ENCODE data around the gene ADCY9. TPM values are rescaled to one million over a fixed set of nuclear protein-coding genes. Genes with fewer than 3 reads are reported as not detected.

Gene ADCY9
- total RNA-seq, 2 donors from 2014 or later, result 7.2 to 58.3 TPM

DNA sequence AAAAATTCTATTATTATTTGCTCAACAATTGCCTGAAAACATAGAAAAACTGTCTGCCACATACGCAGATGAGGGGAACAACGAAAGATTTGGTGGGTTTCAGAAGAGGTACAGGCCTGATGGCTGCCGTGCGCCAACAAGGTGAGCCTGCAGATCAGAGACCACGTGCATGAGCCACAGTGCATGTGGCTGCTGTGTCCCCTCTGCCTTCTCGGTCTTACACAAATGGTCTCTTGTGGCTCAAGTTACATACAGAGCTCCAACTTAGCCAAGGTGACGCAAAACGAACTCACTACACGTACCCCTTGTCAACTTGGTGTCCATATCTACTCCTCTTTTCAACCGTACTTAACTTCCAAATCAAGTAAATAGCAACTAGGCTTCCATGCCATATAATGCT lies 82.3 kb downstream of the ADCY9 start:
- no peaks in the 10 kb centered on the region for H3K9me3 ChIP-seq
- peaks cover 2% of the 10 kb centered on the region for H3K27me3 ChIP-seq (replicated peaks; ENCODE audit: insufficient read depth)
- no peak for TF ChIP-seq POLR2AphosphoS5 (IDR thresholded peaks at IDR 0.05)
- TF ChIP-seq, protein P1, sequence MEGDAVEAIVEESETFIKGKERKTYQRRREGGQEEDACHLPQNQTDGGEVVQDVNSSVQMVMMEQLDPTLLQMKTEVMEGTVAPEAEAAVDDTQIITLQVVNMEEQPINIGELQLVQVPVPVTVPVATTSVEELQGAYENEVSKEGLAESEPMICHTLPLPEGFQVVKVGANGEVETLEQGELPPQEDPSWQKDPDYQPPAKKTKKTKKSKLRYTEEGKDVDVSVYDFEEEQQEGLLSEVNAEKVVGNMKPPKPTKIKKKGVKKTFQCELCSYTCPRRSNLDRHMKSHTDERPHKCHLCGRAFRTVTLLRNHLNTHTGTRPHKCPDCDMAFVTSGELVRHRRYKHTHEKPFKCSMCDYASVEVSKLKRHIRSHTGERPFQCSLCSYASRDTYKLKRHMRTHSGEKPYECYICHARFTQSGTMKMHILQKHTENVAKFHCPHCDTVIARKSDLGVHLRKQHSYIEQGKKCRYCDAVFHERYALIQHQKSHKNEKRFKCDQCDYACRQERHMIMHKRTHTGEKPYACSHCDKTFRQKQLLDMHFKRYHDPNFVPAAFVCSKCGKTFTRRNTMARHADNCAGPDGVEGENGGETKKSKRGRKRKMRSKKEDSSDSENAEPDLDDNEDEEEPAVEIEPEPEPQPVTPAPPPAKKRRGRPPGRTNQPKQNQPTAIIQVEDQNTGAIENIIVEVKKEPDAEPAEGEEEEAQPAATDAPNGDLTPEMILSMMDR (IDR thresholded peaks at IDR 0.05), result no peak
- TF ChIP-seq POLR2A (IDR thresholded peaks at IDR 0.05), result no peak
- intact Hi-C loops (cut with DNase I), result no loop called here
- no peak overlapping the region for H3K27ac ChIP-seq
- 96% methylated on average over 10 of the region's 10 CpGs for WGBS
- H3K4me1 ChIP-seq (replicated peaks), result no peaks in the 10 kb centered on the region
- no peak overlapping the region for H3K4me3 ChIP-seq
- H3K36me3 ChIP-seq, result no peaks in the 10 kb centered on the region
- no peak for DNase-seq (ENCODE audit: low spot score)

DNA sequence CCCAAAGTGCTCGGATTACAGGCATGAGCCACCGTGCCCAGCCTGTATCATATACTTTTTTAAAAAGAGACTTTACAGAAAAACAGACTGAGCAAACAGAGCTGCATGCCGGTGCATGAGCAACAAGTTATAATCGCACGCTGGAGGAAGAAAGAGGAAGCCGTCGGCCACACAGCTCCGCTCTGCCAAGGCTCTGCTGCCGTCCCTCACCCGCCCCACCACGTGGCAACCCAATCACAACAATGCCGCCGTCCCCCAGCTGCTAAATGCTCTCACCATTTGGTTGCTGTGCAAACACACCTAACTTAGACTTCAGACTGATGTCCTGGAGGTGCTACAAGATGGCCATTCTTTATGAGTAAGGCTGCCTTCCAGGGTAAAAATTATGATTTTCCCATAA lies 83.5 kb downstream of the ADCY9 start:
- H3K4me1 ChIP-seq (replicated peaks), result no peaks in the 10 kb centered on the region
- WGBS, result 18% methylated on average over 13 of the region's 13 CpGs
- H3K4me3 ChIP-seq, result no peak overlapping the region
- DNase-seq (ENCODE audit: low spot score), result peak; percentile 71
- no peak overlapping the region for H3K27ac ChIP-seq
- TF ChIP-seq POLR2A (IDR thresholded peaks at IDR 0.05) (no peak), POLR2AphosphoS5 (IDR thresholded peaks at IDR 0.05) (peak; percentile 50)
- no peaks in the 10 kb centered on the region for H3K9me3 ChIP-seq
- no peaks in the 10 kb centered on the region for H3K36me3 ChIP-seq
- H3K27me3 ChIP-seq (replicated peaks; ENCODE audit: insufficient read depth), result peaks cover 2% of the 10 kb centered on the region
- intact Hi-C loops (cut with DNase I), result no loop called here

DNA sequence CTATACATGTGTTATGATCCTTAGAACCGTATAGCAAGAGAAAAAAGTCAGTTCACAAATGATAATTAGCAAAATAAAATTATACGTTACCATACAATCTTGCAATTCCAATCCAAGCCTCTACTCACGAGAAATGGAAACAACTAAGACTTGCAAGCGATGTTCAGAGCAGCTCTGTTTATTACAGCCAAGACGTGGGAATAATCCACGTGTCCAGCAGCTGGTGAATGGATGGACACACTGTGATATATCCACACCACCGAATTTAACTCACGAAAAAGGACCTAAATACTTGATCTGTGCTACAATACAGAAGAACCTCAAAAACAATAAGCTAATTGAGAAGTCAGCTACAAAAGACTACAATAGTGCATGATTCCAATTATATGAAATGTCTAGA lies 88.1 kb downstream of the ADCY9 start:
- intact Hi-C loops (cut with DNase I), result no loop called here
- Histone ChIP-seq H3K4me1 (replicated peaks) (no peaks in the 10 kb centered on the region), H3K27ac (no peak overlapping the region), H3K27me3 (replicated peaks; ENCODE audit: insufficient read depth) (peaks cover 2% of the 10 kb centered on the region), H3K9me3 (no peaks in the 10 kb centered on the region), H3K4me3 (no peak overlapping the region), H3K36me3 (no peaks in the 10 kb centered on the region)
- WGBS, result 86% methylated on average over 8 of the region's 8 CpGs
- no peak for TF ChIP-seq POLR2AphosphoS5 (IDR thresholded peaks at IDR 0.05)
- TF ChIP-seq, protein P1 (IDR thresholded peaks at IDR 0.05), result no peak
- no peak for TF ChIP-seq POLR2A (IDR thresholded peaks at IDR 0.05)
- no peak for DNase-seq (ENCODE audit: low spot score)

GRCh38 chr16:4026854-4027253 lies 89.4 kb downstream of the ADCY9 start:
- TF ChIP-seq POLR2A (IDR thresholded peaks at IDR 0.05), result no peak
- TF ChIP-seq POLR2AphosphoS5 (IDR thresholded peaks at IDR 0.05), result no peak
- TF ChIP-seq, protein P1 (IDR thresholded peaks at IDR 0.05), result no peak
- Histone ChIP-seq H3K36me3 (no peaks in the 10 kb centered on the region), H3K4me3 (no peak overlapping the region), H3K4me1 (replicated peaks) (no peaks in the 10 kb centered on the region), H3K27me3 (replicated peaks; ENCODE audit: insufficient read depth) (peaks cover 2% of the 10 kb centered on the region), H3K9me3 (no peaks in the 10 kb centered on the region), H3K27ac (no peak overlapping the region)
- intact Hi-C loops (cut with DNase I), result no loop called here
- DNase-seq (ENCODE audit: low spot score), result no peak
- 93% methylated on average over 7 of the region's 7 CpGs for WGBS

DNA sequence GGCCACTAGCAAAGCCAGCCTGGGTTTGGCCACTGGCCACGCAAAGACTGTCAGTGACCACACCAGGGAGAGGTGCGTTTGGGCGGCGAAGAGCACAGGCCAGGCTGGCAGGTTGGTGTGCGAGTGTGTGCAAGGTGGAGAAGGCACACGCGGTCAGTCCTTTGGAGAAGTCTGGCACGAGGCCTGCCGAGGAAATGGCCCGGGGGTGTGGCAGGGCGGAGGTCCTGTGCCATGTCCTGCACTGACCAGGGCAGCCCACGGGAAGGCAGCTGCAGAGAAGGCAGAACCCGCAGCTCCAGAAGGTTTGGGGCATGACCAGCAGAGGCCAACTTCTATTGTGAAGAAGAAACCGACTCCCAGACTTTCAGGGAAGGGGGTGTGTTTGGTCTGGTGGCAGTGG lies 90.8 kb downstream of the ADCY9 start:
- Histone ChIP-seq H3K27ac (no peak overlapping the region), H3K4me1 (replicated peaks) (no peaks in the 10 kb centered on the region), H3K9me3 (no peaks in the 10 kb centered on the region), H3K4me3 (no peak overlapping the region), H3K27me3 (replicated peaks; ENCODE audit: insufficient read depth) (peaks cover 2% of the 10 kb centered on the region), H3K36me3 (no peaks in the 10 kb centered on the region)
- intact Hi-C loops (cut with DNase I), result no loop called here
- 89% methylated on average over 14 of the region's 14 CpGs for WGBS
- TF ChIP-seq POLR2A (IDR thresholded peaks at IDR 0.05) (no peak), POLR2AphosphoS5 (IDR thresholded peaks at IDR 0.05) (no peak)
- TF ChIP-seq, protein P1 (IDR thresholded peaks at IDR 0.05), result no peak
- no peak for DNase-seq (ENCODE audit: low spot score)
